Measurements from ENCODE around the gene VPS13D.

VPS13D gene

GRCh38 chr1:12407050-12407961, 177.5 kb downstream of the VPS13D start:
- TF ChIP-seq CTCF (IDR thresholded peaks at IDR 0.05; ENCODE audit: borderline replicate concordance, control extremely low read depth, extremely low read depth, insufficient read depth, missing control alignments): no peak
- in situ Hi-C loops (cut with MboI; ENCODE audit: low sequenced_read_pairs, unreplicated experiment): no loop called here
- DNase-seq (ENCODE audit: low spot score): peak; percentile 27

- in situ Hi-C loops (cut with MboI; ENCODE audit: low sequenced_read_pairs, unreplicated experiment): no loop called here
- no peak for TF ChIP-seq CTCF (IDR thresholded peaks at IDR 0.05; ENCODE audit: borderline replicate concordance, control extremely low read depth, extremely low read depth, insufficient read depth, missing control alignments)
These were observed 178.2 kb downstream of the VPS13D start for GRCh38 chr1:12407962-12408454.

GRCh38 chr1:12408662-12409061, 178.8 kb downstream of the VPS13D start:
- in situ Hi-C loops (cut with MboI; ENCODE audit: low sequenced_read_pairs, unreplicated experiment): no loop called here
- DNase-seq (ENCODE audit: low spot score): no peak

More at GRCh38 chr1:12407962-12408454, 178.2 kb downstream of the VPS13D start:
- DNase-seq (ENCODE audit: low spot score): no peak

GRCh38 chr1:12409681-12410080, 179.9 kb downstream of the VPS13D start:
- no peak for TF ChIP-seq CTCF (IDR thresholded peaks at IDR 0.05; ENCODE audit: borderline replicate concordance, control extremely low read depth, extremely low read depth, insufficient read depth, missing control alignments)
- in situ Hi-C loops (cut with MboI; ENCODE audit: low sequenced_read_pairs, unreplicated experiment): no loop called here
- DNase-seq (ENCODE audit: low spot score): no peak

More at GRCh38 chr1:12408662-12409061, 178.8 kb downstream of the VPS13D start:
- no peak for TF ChIP-seq CTCF (IDR thresholded peaks at IDR 0.05; ENCODE audit: borderline replicate concordance, control extremely low read depth, extremely low read depth, insufficient read depth, missing control alignments)

- no peak for TF ChIP-seq CTCF (IDR thresholded peaks at IDR 0.05; ENCODE audit: borderline replicate concordance, control extremely low read depth, extremely low read depth, insufficient read depth, missing control alignments)
- DNase-seq (ENCODE audit: low spot score): no peak
- in situ Hi-C loops (cut with MboI; ENCODE audit: low sequenced_read_pairs, unreplicated experiment): no loop called here
These were observed 180.5 kb downstream of the VPS13D start for GRCh38 chr1:12410351-12410750.

GRCh38 chr1:12411098-12411497, 181.3 kb downstream of the VPS13D start:
- in situ Hi-C loops (cut with MboI; ENCODE audit: low sequenced_read_pairs, unreplicated experiment): no loop called here
- DNase-seq (ENCODE audit: low spot score): no peak
- TF ChIP-seq CTCF (IDR thresholded peaks at IDR 0.05; ENCODE audit: borderline replicate concordance, control extremely low read depth, extremely low read depth, insufficient read depth, missing control alignments): no peak

Data from GM13976 (cell line).